B cell (primary cell): ENCODE data around the gene KIAA0586. TPM values are rescaled to one million over a fixed set of nuclear protein-coding genes. Genes with fewer than 3 reads are reported as not detected.

Experiments used
- ATAC-seq: fragments of 200-7000 bp; cut with Tn5 transposase; one replicate; pipeline ENCODE4 v1.10.0; 2021; ENCODE audit warnings: low read depth, mild to moderate bottlenecking, moderate number of reproducible peaks, moderate library complexity
- CTCF ChIA-PET: fragments of 350-600 bp; sonication (Branson Sonifier 250); formaldehyde crosslinking; loops from one replicate; lab custom pipeline; 2021; ENCODE audit warnings: antibody characterized with exemption, inconsistent platforms; lab: Charles Lee
- POLR2A ChIA-PET: fragments of 350-600 bp; sonication (Branson Sonifier 250); formaldehyde crosslinking; loops from one replicate; lab custom pipeline; 2021; ENCODE audit warnings: antibody characterized with exemption; lab: Charles Lee
- DNase-seq: peaks from one replicate; pipeline ENCODE4 v3.0.0; 2013
- H2AFZ ChIP-seq: 2 replicates; pipeline ENCODE4 v1.6.1; 2012; ENCODE audit warnings: mild to moderate bottlenecking, low read depth, low read length; ENCODE audit not compliant: insufficient read depth, poor library complexity, severe bottlenecking
- H3K27ac ChIP-seq, 2 donors: 1 replicate in 1 of 2; 2 replicates in 1 of 2; pipeline ENCODE4 v1.5.1; 2012 to 2013; ENCODE audit warnings: low read length in 2 of 2, mild to moderate bottlenecking in 2 of 2, moderate library complexity in 1 of 2
- H3K27me3 ChIP-seq, 4 experiments: fragments of 200-600 bp in 1 of 4; sonication (generic) in 1 of 4; replicated peaks in 1 of 4; 1 replicate in 2 of 4; 2 replicates in 2 of 4; pipeline versions ENCODE4 v1.6.1 to v1.7.0; 2013 to 2016; ENCODE audit warnings: low read length in 3 of 4, mild to moderate bottlenecking in 2 of 4, mixed read lengths in 1 of 4, moderate library complexity in 1 of 4; ENCODE audit not compliant: insufficient read depth in 4 of 4, control insufficient read depth in 3 of 4; ENCODE audit errors: control extremely low read depth in 1 of 4
- H3K36me3 ChIP-seq, 2 experiments: replicated peaks in 1 of 2; 1 replicate in 1 of 2; 2 replicates in 1 of 2; pipeline versions ENCODE4 v1.6.1 to v1.7.1; 2013; ENCODE audit warnings: low read length in 1 of 2; ENCODE audit not compliant: insufficient read depth in 2 of 2, control insufficient read depth in 1 of 2; ENCODE audit errors: control extremely low read depth in 1 of 2, extremely low read depth in 1 of 2
- H3K4me1 ChIP-seq, 2 donors: fragments of 200-600 bp in 1 of 2; sonication (generic) in 1 of 2; 1 replicate in 1 of 2; 2 replicates in 1 of 2; pipeline versions ENCODE4 v1.5.1 to v1.6.1; 2013 to 2017; ENCODE audit warnings: low read length in 2 of 2; ENCODE audit not compliant: control insufficient read depth in 2 of 2, insufficient read depth in 2 of 2
- H3K4me2 ChIP-seq: replicated peaks from 2 replicates; pipeline ENCODE3; 2012; ENCODE audit warnings: mild to moderate bottlenecking, low read depth, low read length; ENCODE audit not compliant: poor library complexity, severe bottlenecking
- H3K4me3 ChIP-seq, 5 experiments: fragments of 200-600 bp in 1 of 5; sonication (generic) in 1 of 5; 1 replicate in 3 of 5; 2 replicates in 2 of 5; pipeline versions ENCODE4 v1.5.1 to v1.7.0; 2011 to 2016; ENCODE audit warnings: low read length in 4 of 5, mild to moderate bottlenecking in 4 of 5, low read depth in 2 of 5, control low read depth in 1 of 5, moderate library complexity in 1 of 5; ENCODE audit not compliant: insufficient read depth in 1 of 5; ENCODE audit errors: control extremely low read depth in 1 of 5, extremely low read depth in 1 of 5
- H3K79me2 ChIP-seq: fragments of 200-600 bp; sonication (generic); one replicate; pipeline ENCODE4 v1.6.0; 2016; ENCODE audit warnings: low read length; ENCODE audit not compliant: control insufficient read depth, insufficient read depth
- H3K9ac ChIP-seq: fragments of 200-600 bp; sonication (generic); 2 replicates; pipeline ENCODE4 v1.6.1; 2017; ENCODE audit warnings: mild to moderate bottlenecking, low read length, moderate library complexity
- H3K9me3 ChIP-seq, 3 donors: one replicate each; pipeline versions ENCODE4 v1.6.1 to v1.7.1; 2013; ENCODE audit warnings: low read length in 2 of 3; ENCODE audit not compliant: control insufficient read depth in 2 of 3, insufficient read depth in 1 of 3; ENCODE audit errors: control extremely low read depth in 1 of 3
- H4K20me1 ChIP-seq: 2 replicates; pipeline ENCODE4 v1.6.0; 2012; ENCODE audit warnings: mild to moderate bottlenecking, low read length; ENCODE audit not compliant: insufficient read depth, control insufficient read depth, poor library complexity, severe bottlenecking
- H3K27ac Mint-ChIP-seq: one replicate; pipeline ENCODE4 v1.8.0; 2021; ENCODE audit warnings: mixed read lengths
- H3K27me3 Mint-ChIP-seq: one replicate; pipeline ENCODE4 v1.8.0; 2021; ENCODE audit warnings: mixed read lengths
- H3K4me1 Mint-ChIP-seq: one replicate; pipeline ENCODE4 v1.8.0; 2021; ENCODE audit warnings: mixed read lengths
- H3K4me3 Mint-ChIP-seq: one replicate; pipeline ENCODE4 v1.8.0; 2021; ENCODE audit warnings: mixed read lengths
- H3K9me3 Mint-ChIP-seq: one replicate; pipeline ENCODE4 v1.8.0; 2022; ENCODE audit warnings: mixed read lengths; ENCODE audit not compliant: insufficient read depth
- EZH2 ChIP-seq: IDR thresholded peaks from 2 replicates; pipeline ENCODE4 v1.6.1; 2012; ENCODE audit warnings: borderline replicate concordance, low read depth, mild to moderate bottlenecking, moderate library complexity, low read length; ENCODE audit not compliant: insufficient read depth, poor library complexity, severe bottlenecking
- WGBS: methylation state at CpG from one replicate; pipeline ENCODE4 v1.1.5; 2013; ENCODE audit warnings: missing lambda C conversion rate; ENCODE audit not compliant: insufficient coverage; 5-methylcytosine and 5-hydroxymethylcytosine counted together
- intact Hi-C: fragments of 100-400 bp; cut with micrococcal nuclease; formaldehyde crosslinking; loops from one replicate; pipeline ENCODE4 v1.10.0; 2022
- polyA plus RNA-seq: library from polyadenylated mRNA; depleted of rRNA; stranded (reverse); fragments of >200 nt; gene quantifications from 2 replicates; pipeline ENCODE4 v1.2.3, GENCODE V29; 2012
- total RNA-seq, 2 donors: library from RNA; stranded (reverse); fragments of 120-200 nt in 1 of 2; gene quantifications; 1 replicate in 1 of 2; 2 replicates in 1 of 2; pipeline versions ENCODE4 v1.2.3 to v1.2.4, GENCODE V29; 2013 to 2022
- TF ChIP-seq, protein P1 (sequence below): fragments of 200-600 bp; IDR thresholded peaks from one replicate; pipeline ENCODE4 v1.8.0; 2022; ENCODE audit warnings: antibody characterized with exemption, mild to moderate bottlenecking

Gene KIAA0586
- total and polyA plus RNA-seq, 2 donors (not counting 1 experiment from before 2014, with no cell fraction given) = 12.2 to 27.5 TPM

DNA sequence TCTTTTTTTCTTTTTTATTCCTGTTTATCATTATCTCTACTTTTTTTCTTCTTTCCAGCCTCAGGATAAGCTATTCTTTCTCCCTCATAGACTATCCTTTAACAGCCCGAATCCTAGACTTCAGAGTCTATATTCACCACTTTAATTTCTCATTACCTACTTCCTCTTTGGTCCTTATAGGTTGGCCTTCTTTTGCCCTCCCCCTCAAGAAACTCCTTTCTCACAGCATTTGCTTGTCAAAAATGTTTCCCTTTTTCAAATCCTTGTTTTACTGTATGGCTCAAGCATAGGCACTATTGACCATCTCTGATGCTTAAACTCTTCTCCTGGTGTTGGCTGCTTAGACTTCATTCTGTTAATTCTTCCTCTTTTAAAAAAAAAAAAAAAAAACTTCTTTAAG is 52.5 kb downstream of the KIAA0586 start:
- Mint-ChIP-seq H3K27ac (no peak overlapping the region), H3K27me3 (no peaks in the 10 kb centered on the region), H3K4me3 (no peak overlapping the region), H3K4me1 (peaks cover 7% of the 10 kb centered on the region), H3K9me3 (no peaks in the 10 kb centered on the region)
- Histone ChIP-seq H3K27ac (no peak overlapping the region), H3K4me1 (peaks cover 0 to 3% of the 10 kb centered on the region in 2 donors), H3K9me3 (no peaks in the 10 kb centered on the region), H2AFZ (no peak overlapping the region), H4K20me1 (no peaks in the 10 kb centered on the region), H3K27me3 (no peaks in the 10 kb centered on the region), H3K36me3 (peaks cover 7 to 16% of the 10 kb centered on the region in 2 experiments), H3K4me3 (no peak overlapping the region), H3K9ac (no peak overlapping the region), H3K4me2 (no peak overlapping the region), H3K79me2 (no peaks in the 10 kb centered on the region)
- intact Hi-C loops = no loop called here
- DNase-seq (peak; percentile 16), ATAC-seq (peak; percentile 43)
- POLR2A ChIA-PET = interaction anchor here (0.6 kb wide), 1 partner anchor 39 kb away, joined by 11 read pairs; no protein-coding TSS in a partner anchor
- TF ChIP-seq, protein P1, sequence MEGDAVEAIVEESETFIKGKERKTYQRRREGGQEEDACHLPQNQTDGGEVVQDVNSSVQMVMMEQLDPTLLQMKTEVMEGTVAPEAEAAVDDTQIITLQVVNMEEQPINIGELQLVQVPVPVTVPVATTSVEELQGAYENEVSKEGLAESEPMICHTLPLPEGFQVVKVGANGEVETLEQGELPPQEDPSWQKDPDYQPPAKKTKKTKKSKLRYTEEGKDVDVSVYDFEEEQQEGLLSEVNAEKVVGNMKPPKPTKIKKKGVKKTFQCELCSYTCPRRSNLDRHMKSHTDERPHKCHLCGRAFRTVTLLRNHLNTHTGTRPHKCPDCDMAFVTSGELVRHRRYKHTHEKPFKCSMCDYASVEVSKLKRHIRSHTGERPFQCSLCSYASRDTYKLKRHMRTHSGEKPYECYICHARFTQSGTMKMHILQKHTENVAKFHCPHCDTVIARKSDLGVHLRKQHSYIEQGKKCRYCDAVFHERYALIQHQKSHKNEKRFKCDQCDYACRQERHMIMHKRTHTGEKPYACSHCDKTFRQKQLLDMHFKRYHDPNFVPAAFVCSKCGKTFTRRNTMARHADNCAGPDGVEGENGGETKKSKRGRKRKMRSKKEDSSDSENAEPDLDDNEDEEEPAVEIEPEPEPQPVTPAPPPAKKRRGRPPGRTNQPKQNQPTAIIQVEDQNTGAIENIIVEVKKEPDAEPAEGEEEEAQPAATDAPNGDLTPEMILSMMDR = no peak
- no peak for TF ChIP-seq EZH2
- CTCF ChIA-PET = no interaction called here
- WGBS = 43% methylated on average over 1 of the region's 1 CpG

DNA sequence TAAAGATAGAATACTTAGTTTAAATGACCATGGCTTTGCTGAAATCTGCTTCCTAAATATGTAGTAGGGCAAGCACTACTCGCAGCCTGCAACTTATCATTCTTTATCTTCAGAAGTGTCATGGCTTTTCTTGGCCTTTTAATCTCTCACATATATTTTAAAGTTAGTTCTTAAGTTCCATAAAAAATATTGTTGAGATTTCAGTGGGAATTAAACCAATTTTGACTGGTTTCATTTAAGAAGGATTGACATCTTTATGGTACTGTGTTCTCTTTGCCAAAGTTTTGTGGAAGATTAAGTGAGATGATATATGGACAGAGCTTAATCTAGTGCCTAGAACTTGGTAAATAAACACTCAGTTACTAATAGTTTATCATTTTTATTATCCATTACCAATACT is 56.7 kb downstream of the KIAA0586 start:
- H3K4me1 ChIP-seq = peaks cover 0 to 3% of the 10 kb centered on the region in 2 donors
- no CpG with 5 or more reads among the region's 1 CpG for WGBS
- H3K36me3 ChIP-seq = peaks cover 6 to 16% of the 10 kb centered on the region in 2 experiments
- DNase-seq (no peak), ATAC-seq (no peak)
- no peaks in the 10 kb centered on the region for H3K27me3 ChIP-seq
- no peak overlapping the region for H2AFZ ChIP-seq
- Mint-ChIP-seq H3K27ac (no peak overlapping the region), H3K4me1 (peaks cover 7% of the 10 kb centered on the region), H3K9me3 (peaks cover 4% of the 10 kb centered on the region), H3K27me3 (no peaks in the 10 kb centered on the region), H3K4me3 (no peak overlapping the region)
- no peak overlapping the region for H3K27ac ChIP-seq
- intact Hi-C loops = no loop called here
- CTCF ChIA-PET = no interaction called here
- H3K4me3 ChIP-seq = no peak overlapping the region
- H3K79me2 ChIP-seq = no peaks in the 10 kb centered on the region
- no peaks in the 10 kb centered on the region for H3K9me3 ChIP-seq
- TF ChIP-seq, protein P1 = no peak
- POLR2A ChIA-PET = no interaction called here
- H4K20me1 ChIP-seq = no peaks in the 10 kb centered on the region
- no peak overlapping the region for H3K4me2 ChIP-seq
- no peak overlapping the region for H3K9ac ChIP-seq
